Bronchial epithelial cell (primary cell): ENCODE results near the gene GFRA3. TPM values are rescaled to one million over a fixed set of nuclear protein-coding genes. Genes with fewer than 3 reads are reported as not detected.

ENCODE experiments used
- DNase-seq: peaks from one replicate; pipeline ENCODE4 v3.0.0-alpha.2; 2010; ENCODE audit warnings: low read depth
- FAIRE-seq: peaks from 2 replicates; lab custom pipeline; 2011; peaks lifted over from hg19 to GRCh38; lab: Jason Lieb, UNC
- H3K27me3 ChIP-seq: 2 replicates; pipeline ENCODE4 v1.5.1; 2011; ENCODE audit warnings: low read length; ENCODE audit not compliant: control insufficient read depth, insufficient read depth
- H3K36me3 ChIP-seq: 2 replicates; pipeline ENCODE4 v1.5.1; 2011; ENCODE audit warnings: low read length; ENCODE audit not compliant: control insufficient read depth, insufficient read depth
- H3K4me3 ChIP-seq: 2 replicates; pipeline ENCODE4 v1.5.1; 2011; ENCODE audit warnings: mild to moderate bottlenecking, low read depth, low read length, control low read depth
- CTCF ChIP-seq: IDR thresholded peaks from 2 replicates; pipeline ENCODE4 v1.5.1; 2011; ENCODE audit warnings: mild to moderate bottlenecking, moderate library complexity, low read length, control low read depth, inconsistent platforms; ENCODE audit not compliant: insufficient read depth, severe bottlenecking
- total RNA-seq: library from RNA; depleted of rRNA; stranded (reverse); fragments of >200 nt; gene quantifications from 2 replicates; pipeline ENCODE4 v1.2.1, GENCODE V29; 2014

Gene GFRA3
- total RNA-seq, 1 donor from 2014 or later: not detected

GRCh38 chr5:138289296-138289695, 14.9 kb upstream of the GFRA3 start:
- Histone ChIP-seq H3K4me3 (no peak overlapping the region), H3K27me3 (no peaks in the 10 kb centered on the region), H3K36me3 (no peaks in the 10 kb centered on the region)
- FAIRE-seq (no peak), DNase-seq (no peak)
- no peak for TF ChIP-seq CTCF

DNA sequence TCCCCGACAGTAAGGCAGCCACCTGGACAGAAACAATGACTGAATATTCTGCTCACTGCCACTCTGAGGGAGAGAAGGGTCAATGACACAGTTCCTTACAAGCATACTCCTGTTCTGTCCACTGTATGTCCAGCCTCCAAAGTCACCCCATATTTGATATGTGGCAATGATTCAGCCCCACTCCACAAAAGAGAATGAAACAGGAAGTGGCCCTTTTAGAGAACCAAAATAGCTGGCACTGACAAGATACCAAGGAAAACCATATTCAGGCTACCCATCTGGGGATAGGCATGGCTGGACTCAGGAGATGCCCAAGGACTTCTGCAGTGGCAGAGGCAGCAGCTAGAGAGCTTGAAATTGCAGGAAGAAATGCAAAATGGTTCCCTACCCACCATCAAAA, 12.8 kb upstream of the GFRA3 start:
- Histone ChIP-seq H3K27me3 (no peaks in the 10 kb centered on the region), H3K4me3 (no peak overlapping the region), H3K36me3 (no peaks in the 10 kb centered on the region)
- DNase-seq (no peak), FAIRE-seq (no peak)
- no peak for TF ChIP-seq CTCF

GRCh38 chr5:138282920-138283742, 8.7 kb upstream of the GFRA3 start:
- no peak for FAIRE-seq
- no peak overlapping the region for H3K4me3 ChIP-seq
- peak; percentile 73 for TF ChIP-seq CTCF

DNA sequence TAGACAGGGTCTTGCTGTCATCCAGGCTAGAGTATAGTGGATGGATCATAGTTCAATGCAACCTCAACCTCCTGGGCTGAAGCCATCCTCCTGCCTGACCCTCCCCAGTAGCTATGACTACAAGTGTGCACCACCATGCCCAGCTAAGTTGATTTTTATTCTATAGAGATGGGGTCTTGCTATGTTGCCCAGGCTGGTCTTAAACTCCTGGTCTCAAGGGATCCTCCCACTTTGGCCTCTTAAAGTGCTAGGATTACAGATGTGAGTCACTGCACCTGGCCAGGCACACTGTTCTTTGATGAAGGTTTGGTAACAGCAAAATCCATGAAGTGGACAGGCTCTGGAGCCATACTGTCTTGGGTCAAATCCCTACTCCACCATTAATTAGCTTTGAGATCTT, 6.5 kb upstream of the GFRA3 start:
- Histone ChIP-seq H3K27me3 (no peaks in the 10 kb centered on the region), H3K36me3 (no peaks in the 10 kb centered on the region), H3K4me3 (no peak overlapping the region)
- DNase-seq (no peak), FAIRE-seq (no peak)
- TF ChIP-seq CTCF: no peak

More at GRCh38 chr5:138282920-138283742, 8.7 kb upstream of the GFRA3 start:
- Histone ChIP-seq H3K27me3 (no peaks in the 10 kb centered on the region), H3K36me3 (no peaks in the 10 kb centered on the region)
- DNase-seq: peak; percentile 68

GRCh38 chr5:138276402-138277054, 2.1 kb upstream of the GFRA3 start:
- no peak overlapping the region for H3K4me3 ChIP-seq
- peaks cover 2% of the 10 kb centered on the region for H3K27me3 ChIP-seq
- no peaks in the 10 kb centered on the region for H3K36me3 ChIP-seq
- DNase-seq (peak; percentile 5), FAIRE-seq (no peak)
- TF ChIP-seq CTCF: no peak
